Stomach (tissue), 4 donors: ENCODE data around the gene KHDC3L.

ENCODE experiments used
- POLR2AphosphoS5 ChIP-seq, 3 donors: sonication (generic); formaldehyde crosslinking; IDR thresholded peaks; one replicate each; pipeline ENCODE4 v1.6.1; 2016; ENCODE audit warnings: antibody characterized with exemption in 3 of 3
- TF ChIP-seq, protein P1 (sequence below), 7 experiments: fragments of 450-650 bp in 4 of 7; fragments of 200-600 bp in 3 of 7; sonication (generic) in 3 of 7; IDR thresholded peaks; one replicate each; pipeline ENCODE4 v1.5.1; 2016 to 2019; ENCODE audit warnings: antibody characterized with exemption in 7 of 7, control low read depth in 2 of 7, mild to moderate bottlenecking in 1 of 7

- no peak for TF ChIP-seq POLR2AphosphoS5 (IDR thresholded peaks at IDR 0.05)
- TF ChIP-seq, protein P1, sequence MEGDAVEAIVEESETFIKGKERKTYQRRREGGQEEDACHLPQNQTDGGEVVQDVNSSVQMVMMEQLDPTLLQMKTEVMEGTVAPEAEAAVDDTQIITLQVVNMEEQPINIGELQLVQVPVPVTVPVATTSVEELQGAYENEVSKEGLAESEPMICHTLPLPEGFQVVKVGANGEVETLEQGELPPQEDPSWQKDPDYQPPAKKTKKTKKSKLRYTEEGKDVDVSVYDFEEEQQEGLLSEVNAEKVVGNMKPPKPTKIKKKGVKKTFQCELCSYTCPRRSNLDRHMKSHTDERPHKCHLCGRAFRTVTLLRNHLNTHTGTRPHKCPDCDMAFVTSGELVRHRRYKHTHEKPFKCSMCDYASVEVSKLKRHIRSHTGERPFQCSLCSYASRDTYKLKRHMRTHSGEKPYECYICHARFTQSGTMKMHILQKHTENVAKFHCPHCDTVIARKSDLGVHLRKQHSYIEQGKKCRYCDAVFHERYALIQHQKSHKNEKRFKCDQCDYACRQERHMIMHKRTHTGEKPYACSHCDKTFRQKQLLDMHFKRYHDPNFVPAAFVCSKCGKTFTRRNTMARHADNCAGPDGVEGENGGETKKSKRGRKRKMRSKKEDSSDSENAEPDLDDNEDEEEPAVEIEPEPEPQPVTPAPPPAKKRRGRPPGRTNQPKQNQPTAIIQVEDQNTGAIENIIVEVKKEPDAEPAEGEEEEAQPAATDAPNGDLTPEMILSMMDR (IDR thresholded peaks at IDR 0.05) = no peak
Measured at GRCh38 chr6:73394577-73395354, 32.3 kb downstream of the KHDC3L start, which contains the start of gene DDX43.
